DOHH2 (cell line): ENCODE measurements around the gene LRIT1.

ENCODE experiments used
- CTCF ChIP-seq: fragments of 200-600 bp; sonication (generic); IDR thresholded peaks from one replicate; pipeline ENCODE4 v1.5.1; 2014; ENCODE audit warnings: antibody characterized with exemption, mild to moderate bottlenecking, low read depth, low read length; ENCODE audit not compliant: poor library complexity, severe bottlenecking
- EZH2phosphoT487 ChIP-seq: fragments of 200-600 bp; sonication (generic); IDR thresholded peaks from 2 replicates; pipeline ENCODE4 v1.6.1; 2017; ENCODE audit warnings: borderline replicate concordance, mild to moderate bottlenecking, antibody characterized with exemption, low read length, moderate library complexity, mixed read lengths

DNA sequence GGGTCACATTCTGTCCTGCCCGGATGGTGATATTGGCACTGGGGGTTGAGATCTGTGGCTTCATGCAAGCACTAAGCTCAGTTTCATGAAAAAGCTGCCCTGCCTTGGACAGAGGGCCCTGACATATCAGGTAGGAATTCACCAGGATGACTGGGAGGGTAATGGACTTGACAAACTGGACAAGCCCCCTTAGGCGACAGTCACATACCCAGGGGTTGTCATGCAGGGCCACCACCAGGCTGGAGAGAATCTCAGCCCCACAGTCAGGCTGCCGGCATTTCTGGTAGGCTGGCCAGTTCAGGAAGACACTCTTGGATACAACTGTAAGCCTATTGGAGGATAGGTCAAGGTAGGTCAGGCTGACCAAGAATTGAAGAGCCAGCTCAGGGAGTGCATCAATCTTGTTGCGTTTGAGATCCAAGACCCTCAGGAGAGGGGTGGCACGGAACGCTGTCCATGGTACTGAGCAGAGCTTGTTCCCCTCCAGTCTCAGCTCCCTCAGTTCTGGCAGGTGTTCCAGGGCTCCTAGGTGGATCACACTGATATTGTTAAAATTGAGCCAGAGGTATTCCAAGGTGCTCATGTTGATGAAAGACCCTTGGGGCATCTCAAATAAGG, 16.8 kb downstream of the LRIT1 start:
- TF ChIP-seq CTCF (no peak), EZH2phosphoT487 (no peak)
